Left ventricle myocardium inferior (tissue), 1 donor: ENCODE results near the gene KRTAP6-2. TPM values are rescaled to one million over a fixed set of nuclear protein-coding genes. Genes with fewer than 3 reads are reported as not detected.

Source experiments
- DNase-seq: peaks from one replicate; pipeline ENCODE4 v3.0.0-alpha.2; 2020
- H3K27ac ChIP-seq: fragments of 200-600 bp; replicated peaks from 2 replicates; pipeline ENCODE4 v1.8.0; 2021
- H3K27me3 ChIP-seq: fragments of 200-600 bp; 2 replicates; pipeline ENCODE4 v1.8.0; 2021; ENCODE audit warnings: low read depth
- H3K36me3 ChIP-seq: fragments of 200-600 bp; 2 replicates; pipeline ENCODE4 v1.8.0; 2021
- H3K4me1 ChIP-seq: fragments of 200-600 bp; 2 replicates; pipeline ENCODE4 v1.8.0; 2021
- H3K4me3 ChIP-seq: fragments of 200-600 bp; 2 replicates; pipeline ENCODE4 v1.8.0; 2021; ENCODE audit warnings: mild to moderate bottlenecking, moderate library complexity
- H3K9me3 ChIP-seq: fragments of 200-600 bp; replicated peaks from 2 replicates; pipeline ENCODE4 v1.8.0; 2021
- CTCF ChIP-seq: fragments of 200-600 bp; IDR thresholded peaks from 2 replicates; pipeline ENCODE4 v1.8.0; 2021; ENCODE audit warnings: antibody characterized with exemption, mild to moderate bottlenecking, borderline replicate concordance
- intact Hi-C: fragments of 100-400 bp; cut with micrococcal nuclease; formaldehyde crosslinking; loops from one replicate; pipeline ENCODE4 v1.11.0; 2022
- total RNA-seq: library from RNA; stranded (reverse); fragmentation: NEBNext Ultra II Directional; extraction: Animal tissue kit (Norgen Biotek cat#: 25700); gene quantifications from one replicate; pipeline ENCODE4 v1.2.1, GENCODE V29; 2021
- donor health status: DM: no; HTN: yes; CAD: no; lungs with severe emphysema.

KRTAP6-2 gene
- total RNA-seq, 1 donor from 2014 or later: not detected

DNA sequence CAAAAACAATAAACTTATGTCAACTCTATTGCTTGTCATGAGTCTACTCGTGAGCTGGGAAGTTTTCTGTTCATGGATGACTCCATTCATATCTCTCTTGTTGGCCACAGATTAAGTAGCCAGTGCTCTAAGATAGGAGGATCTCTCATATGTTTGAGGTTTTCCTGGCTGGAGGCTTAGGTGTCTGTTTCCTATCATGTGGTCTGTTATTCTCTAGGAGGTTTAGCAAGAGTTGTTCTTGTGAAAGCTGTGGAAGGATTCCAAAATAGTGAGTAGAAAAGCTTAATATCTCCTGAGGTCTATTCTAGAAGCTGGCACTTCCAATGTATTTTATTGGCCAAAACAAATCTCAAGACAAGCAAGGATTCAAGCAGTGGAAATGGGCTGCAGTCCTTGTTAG lies 30.5 kb upstream of the KRTAP6-2 start:
- Histone ChIP-seq H3K9me3 (peaks cover 9% of the 10 kb centered on the region), H3K4me3 (no peak overlapping the region), H3K36me3 (no peaks in the 10 kb centered on the region), H3K27me3 (no peaks in the 10 kb centered on the region), H3K4me1 (no peaks in the 10 kb centered on the region), H3K27ac (no peak overlapping the region)
- DNase-seq: no peak
- no peak for TF ChIP-seq CTCF
- intact Hi-C loops: no loop called here

DNA sequence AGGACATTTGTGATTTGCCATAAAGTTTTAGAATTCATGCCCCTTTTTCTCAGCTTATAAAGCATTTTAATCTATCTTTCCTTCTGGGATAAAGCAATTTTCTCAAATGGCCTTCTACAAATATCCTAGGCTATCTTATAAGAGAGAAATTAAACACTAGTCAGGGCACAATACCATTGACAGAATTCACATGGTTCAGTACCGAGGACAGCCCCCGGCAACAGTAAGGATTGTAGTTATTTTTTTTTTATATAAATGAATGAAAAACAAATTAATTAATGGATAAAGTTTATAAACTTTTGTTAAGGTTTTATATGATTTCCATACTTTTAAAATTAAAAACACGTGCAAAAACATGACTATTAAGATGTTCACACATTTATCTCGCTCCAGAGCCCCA lies 29.4 kb upstream of the KRTAP6-2 start:
- peaks cover 11% of the 10 kb centered on the region for H3K9me3 ChIP-seq
- no peaks in the 10 kb centered on the region for H3K36me3 ChIP-seq
- no peaks in the 10 kb centered on the region for H3K4me1 ChIP-seq
- no peak overlapping the region for H3K4me3 ChIP-seq
- no peak for DNase-seq
- H3K27me3 ChIP-seq: no peaks in the 10 kb centered on the region
- no peak overlapping the region for H3K27ac ChIP-seq
- TF ChIP-seq CTCF: no peak
- intact Hi-C loops: no loop called here

GRCh38 chr21:30625449-30626165 lies 26.9 kb upstream of the KRTAP6-2 start:
- TF ChIP-seq CTCF: no peak
- Histone ChIP-seq H3K4me3 (no peak overlapping the region), H3K27ac (no peak overlapping the region), H3K27me3 (no peaks in the 10 kb centered on the region), H3K36me3 (no peaks in the 10 kb centered on the region), H3K4me1 (no peaks in the 10 kb centered on the region), H3K9me3 (peaks cover 11% of the 10 kb centered on the region)
- intact Hi-C loops: no loop called here
- no peak for DNase-seq

- Histone ChIP-seq H3K27me3 (no peaks in the 10 kb centered on the region), H3K4me3 (no peak overlapping the region), H3K27ac (no peak overlapping the region), H3K36me3 (no peaks in the 10 kb centered on the region), H3K9me3 (peaks cover 11% of the 10 kb centered on the region), H3K4me1 (no peaks in the 10 kb centered on the region)
- intact Hi-C loops: no loop called here
- no peak for DNase-seq
- TF ChIP-seq CTCF: no peak
These were observed 24.7 kb upstream of the KRTAP6-2 start for GRCh38 chr21:30623362-30623761.

DNA sequence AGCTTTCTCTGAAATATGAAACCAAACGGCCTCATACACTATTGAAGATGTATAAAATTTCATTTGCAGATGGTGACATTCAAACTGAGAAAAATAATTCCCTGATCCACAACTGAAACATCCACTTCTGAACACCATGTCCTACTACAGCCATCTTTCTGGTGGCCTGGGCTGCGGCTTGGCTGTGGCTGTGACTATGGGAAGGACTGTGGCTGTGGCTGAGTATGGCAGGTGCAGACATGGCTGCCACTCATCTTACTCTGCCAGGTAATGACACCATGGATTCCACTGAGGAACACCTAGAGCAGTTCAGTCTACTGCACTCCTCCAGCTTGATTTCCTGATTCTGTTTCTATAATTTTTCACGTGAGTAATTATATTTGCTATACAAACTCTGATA lies 21.8 kb upstream of the KRTAP6-2 start, which contains the start of gene KRTAP20-4:
Gene KRTAP20-4 (plus strand): TSS at position 106 of the 400 bp plus-strand sequence.
- Histone ChIP-seq H3K4me1 (no peaks in the 10 kb centered on the region), H3K27ac (no peak within 1 kb of the TSS), H3K4me3 (no peak within 1 kb of the TSS), H3K9me3 (peaks cover 10% of the 10 kb centered on the region), H3K36me3 (no peaks in the 10 kb centered on the region), H3K27me3 (no peaks in the 10 kb centered on the region)
- DNase-seq: no peak
- no peak for TF ChIP-seq CTCF
- intact Hi-C loops: no loop called here
